Caco-2 (cell line): Measurements from ENCODE around the gene PHACTR1. TPM values are rescaled to one million over a fixed set of nuclear protein-coding genes. Genes with fewer than 3 reads are reported as not detected.

ENCODE experiments used
- BruUV-seq: library from RNA; stranded (reverse); fragments of 400-500 nt; replicated peaks from 2 replicates; lab custom pipeline; 2021; lab: Mats Ljungman, UMichigan
- CTCF ChIA-PET: fragments of 300-600 bp; sonication (Branson Sonifier 250); formaldehyde crosslinking; loops from one replicate; lab custom pipeline; 2022; ENCODE audit warnings: antibody characterized with exemption; lab: Charles Lee
- POLR2A ChIA-PET: fragments of 300-600 bp; sonication (Branson Sonifier 250); formaldehyde crosslinking; loops from one replicate; lab custom pipeline; 2022; ENCODE audit warnings: antibody characterized with exemption; lab: Charles Lee
- DNase-seq, 2 experiments: peaks; one replicate each; pipeline versions ENCODE4 v3.0.0 to v3.0.0-alpha.2; 2020 to 2022
- H3K27me3 ChIP-seq: replicated peaks from 2 replicates; pipeline ENCODE4 v1.6.0; 2011; ENCODE audit warnings: low read length; ENCODE audit not compliant: control insufficient read depth, insufficient read depth
- H3K36me3 ChIP-seq: 2 replicates; pipeline ENCODE4 v1.5.1; 2011; ENCODE audit warnings: low read length; ENCODE audit not compliant: control insufficient read depth, insufficient read depth
- H3K4me1 ChIP-seq: fragments of 250-450 bp; sonication (Bioruptor Pico); 2 replicates; pipeline ENCODE4 v1.5.1; 2020; ENCODE audit warnings: mild to moderate bottlenecking
- H3K4me3 ChIP-seq: 2 replicates; pipeline ENCODE4 v1.5.1; 2011; ENCODE audit warnings: low read depth, mild to moderate bottlenecking, control low read depth, low read length
- H3K9me3 ChIP-seq: fragments of 250-450 bp; sonication (Bioruptor Pico); 2 replicates; pipeline ENCODE4 v1.5.1; 2020; ENCODE audit warnings: mild to moderate bottlenecking, moderate library complexity
- H3K27ac Mint-ChIP-seq: one replicate; pipeline ENCODE4 v1.8.0; 2022; ENCODE audit warnings: mixed read lengths; ENCODE audit not compliant: unreplicated experiment
- H3K27me3 Mint-ChIP-seq: one replicate; pipeline ENCODE4 v1.8.0; 2022; ENCODE audit warnings: mixed read lengths; ENCODE audit not compliant: insufficient read depth, unreplicated experiment
- H3K36me3 Mint-ChIP-seq: one replicate; pipeline ENCODE4 v1.8.0; 2022; ENCODE audit warnings: mild to moderate bottlenecking, mixed read lengths; ENCODE audit not compliant: insufficient read depth, unreplicated experiment
- H3K4me1 Mint-ChIP-seq: one replicate; pipeline ENCODE4 v1.8.0; 2022; ENCODE audit warnings: low read depth, mixed read lengths; ENCODE audit not compliant: unreplicated experiment
- H3K4me3 Mint-ChIP-seq: one replicate; pipeline ENCODE4 v1.8.0; 2022; ENCODE audit warnings: mild to moderate bottlenecking, moderate library complexity, mixed read lengths; ENCODE audit not compliant: unreplicated experiment
- H3K9me3 Mint-ChIP-seq: one replicate; pipeline ENCODE4 v1.8.0; 2022; ENCODE audit warnings: mixed read lengths; ENCODE audit not compliant: unreplicated experiment
- intact Hi-C: fragments of 100-400 bp; cut with micrococcal nuclease; formaldehyde crosslinking; loops from one replicate; pipeline ENCODE4 v1.10.0; 2022; ENCODE audit not compliant: unreplicated experiment
- total RNA-seq: library from RNA; stranded (reverse); gene quantifications from 2 replicates; pipeline ENCODE4 v1.2.3, GENCODE V29; 2022
- TF ChIP-seq, protein P1 (sequence below), 2 experiments: fragments of 200-600 bp in 1 of 2; IDR thresholded peaks; 1 replicate in 1 of 2; 2 replicates in 1 of 2; pipeline versions ENCODE4 v1.5.1 to v1.8.0; 2011 to 2022; ENCODE audit warnings: antibody characterized with exemption in 1 of 2, control low read depth in 1 of 2, inconsistent platforms in 1 of 2, low read depth in 1 of 2, low read length in 1 of 2, mild to moderate bottlenecking in 1 of 2, moderate library complexity in 1 of 2; ENCODE audit not compliant: insufficient read depth in 1 of 2, severe bottlenecking in 1 of 2, unreplicated experiment in 1 of 2

Gene PHACTR1
- total RNA-seq, 1 experiment from 2014 or later, result 0.41 TPM

DNA sequence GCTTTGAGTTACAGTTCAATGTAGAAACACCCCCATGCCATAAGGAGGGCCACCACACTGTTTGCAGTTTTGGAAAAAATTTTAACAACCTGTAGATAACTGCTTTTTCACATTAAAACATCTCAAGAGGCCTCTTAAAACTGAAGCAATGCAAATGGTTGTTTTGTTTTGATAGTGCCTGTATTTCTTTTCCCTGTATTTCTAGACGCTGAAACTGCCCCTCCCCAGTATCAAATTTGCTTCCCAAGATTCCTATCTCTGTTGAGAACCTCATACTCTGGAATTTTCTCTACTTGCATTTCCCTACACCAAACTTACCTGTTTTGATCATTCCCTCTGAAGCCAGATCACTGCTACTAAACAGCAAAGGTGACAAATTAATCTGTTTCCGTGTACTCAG lies 98.5 kb downstream of the PHACTR1 start:
- POLR2A ChIA-PET, result no interaction called here
- Histone ChIP-seq H3K36me3 (no peaks in the 10 kb centered on the region), H3K4me3 (no peak overlapping the region), H3K27me3 (peaks cover 1% of the 10 kb centered on the region; the same call in 1 of the 2 replicates), H3K9me3 (no peaks in the 10 kb centered on the region), H3K4me1 (no peaks in the 10 kb centered on the region)
- H3K36me3 Mint-ChIP-seq, result no peaks in the 10 kb centered on the region
- TF ChIP-seq, protein P1, sequence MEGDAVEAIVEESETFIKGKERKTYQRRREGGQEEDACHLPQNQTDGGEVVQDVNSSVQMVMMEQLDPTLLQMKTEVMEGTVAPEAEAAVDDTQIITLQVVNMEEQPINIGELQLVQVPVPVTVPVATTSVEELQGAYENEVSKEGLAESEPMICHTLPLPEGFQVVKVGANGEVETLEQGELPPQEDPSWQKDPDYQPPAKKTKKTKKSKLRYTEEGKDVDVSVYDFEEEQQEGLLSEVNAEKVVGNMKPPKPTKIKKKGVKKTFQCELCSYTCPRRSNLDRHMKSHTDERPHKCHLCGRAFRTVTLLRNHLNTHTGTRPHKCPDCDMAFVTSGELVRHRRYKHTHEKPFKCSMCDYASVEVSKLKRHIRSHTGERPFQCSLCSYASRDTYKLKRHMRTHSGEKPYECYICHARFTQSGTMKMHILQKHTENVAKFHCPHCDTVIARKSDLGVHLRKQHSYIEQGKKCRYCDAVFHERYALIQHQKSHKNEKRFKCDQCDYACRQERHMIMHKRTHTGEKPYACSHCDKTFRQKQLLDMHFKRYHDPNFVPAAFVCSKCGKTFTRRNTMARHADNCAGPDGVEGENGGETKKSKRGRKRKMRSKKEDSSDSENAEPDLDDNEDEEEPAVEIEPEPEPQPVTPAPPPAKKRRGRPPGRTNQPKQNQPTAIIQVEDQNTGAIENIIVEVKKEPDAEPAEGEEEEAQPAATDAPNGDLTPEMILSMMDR (IDR thresholded peaks at IDR 0.05; ENCODE audit: insufficient read depth in 1 of 2, low read depth in 1 of 2, low read length in 1 of 2, severe bottlenecking in 1 of 2, unreplicated experiment in 1 of 2), result no peak
- CTCF ChIA-PET, result no interaction called here
- BruUV-seq, result no TSS peak
- H3K9me3 Mint-ChIP-seq, result no peaks in the 10 kb centered on the region
- intact Hi-C loops, result no loop called here
- no peak overlapping the region for H3K4me3 Mint-ChIP-seq
- H3K27me3 Mint-ChIP-seq, result peaks cover 28% of the 10 kb centered on the region
- no peaks in the 10 kb centered on the region for H3K4me1 Mint-ChIP-seq
- no peak for DNase-seq
- no peak overlapping the region for H3K27ac Mint-ChIP-seq

DNA sequence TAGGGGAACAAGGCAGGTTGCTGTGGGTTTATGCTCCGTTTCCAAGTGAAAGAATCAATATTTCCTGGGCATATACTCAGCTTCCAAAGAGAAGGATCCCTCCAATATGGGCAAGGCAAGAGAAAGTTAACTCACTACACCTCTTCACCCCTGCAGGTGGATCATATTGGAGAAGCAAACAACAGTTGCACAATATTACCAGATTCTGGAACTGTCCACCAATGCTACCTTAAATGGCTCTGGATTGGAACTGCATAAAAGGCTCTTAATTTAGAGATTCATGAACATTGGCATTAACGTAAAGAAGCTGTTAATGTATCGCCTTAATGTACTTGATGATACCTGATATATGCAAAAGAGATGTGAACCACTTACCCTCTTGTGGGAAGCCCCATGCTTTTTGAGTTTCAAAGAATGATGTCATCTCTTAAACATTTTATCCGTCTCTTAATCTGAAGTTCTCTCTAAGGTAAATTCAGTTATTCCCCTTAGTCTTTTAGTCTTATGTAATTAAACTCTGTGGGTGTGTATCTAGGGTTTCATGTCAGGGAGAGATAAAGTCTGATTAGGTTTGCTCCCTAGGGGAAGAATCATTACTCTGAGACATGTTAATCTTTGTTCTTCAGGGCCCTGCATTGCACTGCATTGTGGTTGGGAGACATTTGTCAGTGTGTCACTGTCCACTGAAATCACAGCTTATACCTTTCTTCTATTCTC lies 99.5 kb downstream of the PHACTR1 start:
- Histone ChIP-seq H3K4me1 (no peaks in the 10 kb centered on the region), H3K4me3 (no peak overlapping the region), H3K27me3 (peaks cover 1% of the 10 kb centered on the region; the same call in 1 of the 2 replicates), H3K36me3 (no peaks in the 10 kb centered on the region), H3K9me3 (no peaks in the 10 kb centered on the region)
- Mint-ChIP-seq H3K36me3 (no peaks in the 10 kb centered on the region), H3K9me3 (no peaks in the 10 kb centered on the region), H3K4me3 (no peak overlapping the region), H3K27ac (no peak overlapping the region), H3K27me3 (peaks cover 27% of the 10 kb centered on the region), H3K4me1 (no peaks in the 10 kb centered on the region)
- CTCF ChIA-PET, result no interaction called here
- no peak for DNase-seq
- no TSS peak for BruUV-seq
- POLR2A ChIA-PET, result no interaction called here
- TF ChIP-seq, protein P1 (IDR thresholded peaks at IDR 0.05; ENCODE audit: insufficient read depth in 1 of 2, low read depth in 1 of 2, low read length in 1 of 2, severe bottlenecking in 1 of 2, unreplicated experiment in 1 of 2), result no peak
- intact Hi-C loops, result no loop called here

DNA sequence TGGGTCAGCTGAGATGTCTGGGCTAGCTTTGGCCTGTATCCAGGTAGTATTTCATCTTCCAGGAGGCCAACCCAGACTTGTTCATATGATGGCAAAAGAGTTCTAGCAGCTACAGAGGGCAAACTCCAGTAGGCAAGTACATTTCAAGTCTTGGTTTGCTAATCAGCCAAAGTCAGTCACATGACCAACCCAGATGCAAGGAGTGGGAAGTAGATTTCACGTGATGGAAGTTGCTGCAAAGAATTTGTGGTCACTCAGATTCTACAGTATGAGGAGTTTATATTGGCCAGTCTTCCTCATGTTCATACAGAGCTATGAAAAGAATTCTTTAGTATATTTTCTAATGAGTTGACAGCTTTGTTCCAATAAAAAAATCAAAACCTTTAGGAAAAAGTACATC lies 101.8 kb downstream of the PHACTR1 start:
- no peak overlapping the region for H3K4me3 ChIP-seq
- no peaks in the 10 kb centered on the region for H3K36me3 ChIP-seq
- Mint-ChIP-seq H3K27me3 (peaks cover 35% of the 10 kb centered on the region), H3K9me3 (no peaks in the 10 kb centered on the region), H3K36me3 (no peaks in the 10 kb centered on the region), H3K4me1 (no peaks in the 10 kb centered on the region), H3K27ac (no peak overlapping the region), H3K4me3 (no peak overlapping the region)
- TF ChIP-seq, protein P1 (IDR thresholded peaks at IDR 0.05; ENCODE audit: insufficient read depth in 1 of 2, low read depth in 1 of 2, low read length in 1 of 2, severe bottlenecking in 1 of 2, unreplicated experiment in 1 of 2), result no peak
- DNase-seq, result no peak
- no peaks in the 10 kb centered on the region for H3K4me1 ChIP-seq
- ChIA-PET CTCF (no interaction called here), POLR2A (no interaction called here)
- peaks cover 1% of the 10 kb centered on the region; the same call in 1 of the 2 replicates for H3K27me3 ChIP-seq
- no peaks in the 10 kb centered on the region for H3K9me3 ChIP-seq
- no TSS peak for BruUV-seq
- intact Hi-C loops, result no loop called here
